GM12801 (cell line): ENCODE results near the gene SELENOH.

Experiments used
- TF ChIP-seq, protein P1 (sequence below): IDR thresholded peaks from one replicate; pipeline ENCODE4 v1.5.1; 2011; ENCODE audit warnings: control low read depth; ENCODE audit not compliant: insufficient read length; ENCODE audit errors: extremely low read depth

The SELENOH gene

DNA sequence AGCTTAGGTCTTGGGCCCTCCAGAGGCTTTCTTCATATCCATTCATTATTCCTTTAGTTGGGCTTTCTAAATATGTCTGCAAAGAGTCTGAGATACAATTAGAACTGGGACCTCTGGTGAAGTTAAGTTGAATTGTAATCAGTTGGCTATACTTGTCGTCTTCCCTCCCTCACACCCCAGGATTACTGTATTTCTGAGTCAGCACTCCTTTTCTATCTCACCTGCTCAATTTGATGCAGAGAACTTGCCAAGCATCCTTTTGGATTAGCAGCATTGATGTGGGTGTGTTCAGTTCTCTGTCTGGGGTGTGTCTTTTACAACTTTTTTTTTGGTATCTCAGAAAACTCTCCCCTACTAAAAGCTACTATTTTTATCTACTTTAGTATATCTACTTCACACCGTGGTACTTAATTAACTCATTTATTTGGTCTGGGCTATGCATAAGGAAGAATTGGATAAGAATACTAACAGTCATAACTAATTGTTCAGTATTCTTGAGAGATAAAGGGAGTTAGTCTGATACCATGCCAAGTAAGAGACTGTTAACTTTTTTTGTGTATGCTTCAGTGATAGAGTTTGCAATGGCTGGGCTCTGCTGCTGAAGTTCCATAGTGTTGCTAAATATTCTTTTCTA, 35.4 kb downstream of the SELENOH start:
- TF ChIP-seq, protein P1, sequence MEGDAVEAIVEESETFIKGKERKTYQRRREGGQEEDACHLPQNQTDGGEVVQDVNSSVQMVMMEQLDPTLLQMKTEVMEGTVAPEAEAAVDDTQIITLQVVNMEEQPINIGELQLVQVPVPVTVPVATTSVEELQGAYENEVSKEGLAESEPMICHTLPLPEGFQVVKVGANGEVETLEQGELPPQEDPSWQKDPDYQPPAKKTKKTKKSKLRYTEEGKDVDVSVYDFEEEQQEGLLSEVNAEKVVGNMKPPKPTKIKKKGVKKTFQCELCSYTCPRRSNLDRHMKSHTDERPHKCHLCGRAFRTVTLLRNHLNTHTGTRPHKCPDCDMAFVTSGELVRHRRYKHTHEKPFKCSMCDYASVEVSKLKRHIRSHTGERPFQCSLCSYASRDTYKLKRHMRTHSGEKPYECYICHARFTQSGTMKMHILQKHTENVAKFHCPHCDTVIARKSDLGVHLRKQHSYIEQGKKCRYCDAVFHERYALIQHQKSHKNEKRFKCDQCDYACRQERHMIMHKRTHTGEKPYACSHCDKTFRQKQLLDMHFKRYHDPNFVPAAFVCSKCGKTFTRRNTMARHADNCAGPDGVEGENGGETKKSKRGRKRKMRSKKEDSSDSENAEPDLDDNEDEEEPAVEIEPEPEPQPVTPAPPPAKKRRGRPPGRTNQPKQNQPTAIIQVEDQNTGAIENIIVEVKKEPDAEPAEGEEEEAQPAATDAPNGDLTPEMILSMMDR, result no peak

DNA sequence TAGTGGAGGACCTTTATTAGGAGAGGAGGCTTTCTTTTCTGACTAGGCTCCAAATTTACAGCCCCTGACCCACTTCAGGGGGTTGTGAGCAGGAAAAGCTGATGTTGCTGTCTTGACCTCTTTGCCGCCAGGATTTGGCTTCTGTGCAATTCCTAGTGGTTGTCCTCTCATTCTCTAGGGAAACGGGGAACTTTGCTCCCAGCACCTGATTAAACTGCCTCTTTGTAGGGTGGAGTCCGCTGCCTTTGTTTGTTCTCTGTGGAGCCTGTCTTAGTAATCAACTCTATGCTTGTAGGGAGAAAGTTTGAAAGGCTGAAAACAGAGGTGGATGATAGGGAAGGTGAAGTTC, 36.7 kb downstream of the SELENOH start:
- TF ChIP-seq, protein P1, result no peak

DNA sequence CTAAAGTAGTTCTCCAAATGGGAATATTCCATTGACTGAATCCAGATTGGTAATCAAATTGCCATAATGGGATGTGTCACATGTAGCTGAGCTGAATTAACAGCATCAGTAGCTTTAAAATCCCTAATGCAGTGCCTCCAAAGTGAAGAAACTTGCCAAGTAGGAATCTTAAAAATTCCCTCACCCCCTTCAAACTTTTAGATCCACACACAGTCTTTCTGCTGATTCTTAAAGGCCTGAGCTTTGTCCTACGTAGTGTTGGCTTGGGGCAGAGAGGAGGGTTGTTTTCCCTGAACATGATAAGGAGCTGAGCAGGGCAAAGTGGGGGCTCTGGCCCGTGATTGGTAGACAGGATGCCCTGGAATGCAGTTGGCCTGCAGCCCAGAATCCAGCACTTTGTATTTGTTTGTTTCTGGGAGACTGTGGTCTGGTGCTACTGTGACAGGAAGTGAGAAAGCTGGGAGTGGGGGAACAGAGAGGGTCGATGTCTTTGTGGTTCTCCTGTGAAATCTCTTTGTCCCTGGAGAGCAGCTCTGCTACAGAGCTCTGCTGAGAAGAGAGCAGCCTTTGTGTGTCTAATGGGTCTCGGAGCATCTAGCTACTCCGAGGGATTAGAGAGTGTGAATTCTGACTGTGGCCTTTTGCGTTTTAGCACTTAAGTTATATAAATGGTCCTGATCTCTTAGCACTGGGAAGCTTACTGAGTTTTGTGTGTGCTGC, 37.2 kb downstream of the SELENOH start:
- TF ChIP-seq, protein P1, result no peak

DNA sequence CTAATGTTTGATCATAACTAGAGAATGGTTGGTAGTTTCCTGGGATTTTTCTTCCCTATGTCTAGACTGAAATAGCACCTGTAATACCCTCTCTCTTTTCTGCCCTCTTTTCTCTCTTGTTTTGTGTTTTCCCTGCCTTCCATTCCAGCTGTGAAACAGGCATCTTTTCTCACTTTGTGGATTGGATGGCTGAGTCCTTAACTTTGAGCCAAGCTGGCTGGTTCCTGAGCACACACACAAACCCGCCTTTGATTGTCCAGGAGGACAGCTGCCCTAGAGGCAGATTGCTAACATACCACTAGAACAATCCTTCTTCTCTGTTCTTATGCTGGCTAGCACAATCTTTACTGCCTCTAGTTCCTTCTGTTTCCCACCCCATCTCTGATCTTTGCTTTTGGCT, 38.0 kb downstream of the SELENOH start:
- TF ChIP-seq, protein P1, result no peak

DNA sequence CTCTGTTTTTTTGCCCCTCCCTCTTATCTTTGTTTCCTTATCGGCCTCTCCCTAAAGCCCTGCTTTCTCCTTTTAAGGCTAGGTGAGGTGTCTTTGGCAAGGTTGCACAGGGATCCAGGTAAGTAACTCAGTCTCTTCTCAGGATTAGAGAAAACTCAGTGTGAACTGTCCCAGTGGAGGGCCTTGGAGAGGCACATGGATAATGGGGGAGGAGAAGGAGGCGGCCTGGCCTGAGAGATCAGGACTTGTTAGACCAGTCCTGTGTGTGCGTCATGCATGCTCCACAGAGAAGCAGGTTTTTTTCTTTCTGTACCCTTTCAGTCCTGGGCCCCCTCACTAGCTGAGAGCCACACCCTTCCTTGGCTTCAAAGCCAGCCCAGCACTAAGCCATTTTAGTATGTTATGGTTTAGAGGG, 40.2 kb downstream of the SELENOH start:
- TF ChIP-seq, protein P1, result no peak

DNA sequence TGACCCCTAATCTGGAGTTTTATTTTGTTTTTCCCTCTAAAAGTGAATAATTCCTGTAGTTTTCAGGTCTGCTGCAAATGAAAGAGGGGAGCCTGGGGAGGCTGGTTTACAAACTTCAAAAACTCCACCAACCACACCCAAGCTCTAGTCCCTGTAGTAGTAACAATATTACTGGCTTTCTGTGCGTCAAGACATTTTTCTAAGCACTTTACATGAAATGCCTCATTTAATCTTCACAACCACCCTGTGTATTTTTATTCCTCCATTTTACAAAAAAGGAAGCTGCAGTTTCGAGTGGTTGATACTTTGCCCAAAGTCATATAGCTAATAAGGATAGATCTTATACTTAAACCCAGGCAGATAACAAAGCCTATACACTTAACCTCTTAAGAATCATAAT, 43.8 kb downstream of the SELENOH start:
- TF ChIP-seq, protein P1, result no peak

DNA sequence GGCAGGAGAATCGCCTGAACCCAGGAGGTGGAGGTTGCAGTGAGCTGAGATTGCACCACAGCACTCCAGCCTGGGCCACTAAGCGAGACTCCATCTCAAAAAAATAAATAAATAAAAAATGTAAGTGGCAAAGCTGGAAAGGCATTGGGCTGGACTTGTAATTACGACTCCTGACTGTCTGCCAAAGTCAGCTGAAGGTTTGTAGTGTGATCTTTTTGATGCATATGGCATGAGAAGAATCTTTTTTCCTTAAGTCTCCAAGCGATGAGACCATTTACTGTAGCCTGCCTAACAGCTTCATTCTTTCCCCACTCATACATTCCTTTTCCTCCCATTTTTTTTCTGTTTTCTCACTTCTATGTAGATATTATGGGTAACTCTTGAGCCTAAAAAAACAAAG, 45.1 kb downstream of the SELENOH start:
- TF ChIP-seq, protein P1, result no peak
